Natural killer cell (primary cell): ENCODE results near the gene PTH2R. TPM values are rescaled to one million over a fixed set of nuclear protein-coding genes. Genes with fewer than 3 reads are reported as not detected.

ENCODE experiments used
- ATAC-seq, 3 donors: fragments of 150-1000 bp in 2 of 3; fragments of 200-7000 bp in 1 of 3; cut with Tn5 transposase; 1 replicate in 1 of 3; 2 replicates in 2 of 3; pipeline ENCODE4 v1.10.0; 2021; ENCODE audit warnings: mild to moderate bottlenecking in 2 of 3, moderate library complexity in 2 of 3
- DNase-seq, 2 donors: peaks; one replicate each; pipeline versions ENCODE4 v3.0.0 to v3.0.0-alpha.2; 2013 to 2021; ENCODE audit warnings: mixed read lengths in 1 of 2
- H3K27ac ChIP-seq: one replicate; pipeline ENCODE4 v1.5.1; 2013; ENCODE audit warnings: mild to moderate bottlenecking, low read length
- H3K27me3 ChIP-seq: one replicate; pipeline ENCODE4 v1.6.1; 2013; ENCODE audit warnings: low read length; ENCODE audit not compliant: control insufficient read depth, insufficient read depth
- H3K36me3 ChIP-seq: one replicate; pipeline ENCODE4 v1.6.1; 2013; ENCODE audit warnings: low read length; ENCODE audit not compliant: control insufficient read depth, insufficient read depth
- H3K4me1 ChIP-seq: one replicate; pipeline ENCODE4 v1.6.1; 2013; ENCODE audit warnings: low read length; ENCODE audit not compliant: control insufficient read depth, insufficient read depth
- H3K4me3 ChIP-seq: one replicate; pipeline ENCODE4 v1.5.1; 2013; ENCODE audit warnings: low read length
- H3K9me3 ChIP-seq: one replicate; pipeline ENCODE4 v1.6.1; 2013; ENCODE audit warnings: low read length; ENCODE audit not compliant: control insufficient read depth, insufficient read depth
- H3K27ac Mint-ChIP-seq, 2 donors: one replicate each; pipeline ENCODE4 v1.8.0; 2022; ENCODE audit warnings: mild to moderate bottlenecking in 2 of 2, mixed read lengths in 2 of 2, moderate library complexity in 1 of 2
- H3K27me3 Mint-ChIP-seq, 2 donors: one replicate each; pipeline ENCODE4 v1.8.0; 2022; ENCODE audit warnings: low read depth in 2 of 2, mixed read lengths in 2 of 2
- H3K36me3 Mint-ChIP-seq: one replicate; pipeline ENCODE4 v1.8.0; 2022; ENCODE audit warnings: mixed read lengths
- H3K4me1 Mint-ChIP-seq, 2 donors: one replicate each; pipeline ENCODE4 v1.8.0; 2022; ENCODE audit warnings: mixed read lengths in 2 of 2
- H3K4me3 Mint-ChIP-seq: one replicate; pipeline ENCODE4 v1.8.0; 2022; ENCODE audit warnings: mild to moderate bottlenecking, moderate library complexity, mixed read lengths
- H3K9me3 Mint-ChIP-seq, 2 donors: one replicate each; pipeline ENCODE4 v1.8.0; 2022; ENCODE audit warnings: mixed read lengths in 2 of 2
- WGBS: methylation state at CpG from one replicate; pipeline ENCODE4 v1.1.7; 2013; ENCODE audit warnings: missing lambda C conversion rate; ENCODE audit not compliant: insufficient coverage; 5-methylcytosine and 5-hydroxymethylcytosine counted together
- intact Hi-C: fragments of 100-400 bp; cut with micrococcal nuclease; formaldehyde crosslinking; loops from one replicate; pipeline ENCODE4 v1.14.2; 2022
- total RNA-seq, 4 donors: library from RNA; stranded (reverse); fragments of 120-200 nt in 1 of 4; gene quantifications; one replicate each; pipeline versions ENCODE4 v1.2.3 to v1.2.4, GENCODE V29; 2013 to 2022
- TF ChIP-seq, protein P1 (sequence below): fragments of 200-600 bp; IDR thresholded peaks from one replicate; pipeline ENCODE4 v1.8.0; 2022; ENCODE audit warnings: antibody characterized with exemption

Gene PTH2R
- total RNA-seq, 3 donors from 2014 or later (not counting 1 experiment from before 2014, with no cell fraction given) = 0.50 to 0.65 (median 0.61) TPM

DNA sequence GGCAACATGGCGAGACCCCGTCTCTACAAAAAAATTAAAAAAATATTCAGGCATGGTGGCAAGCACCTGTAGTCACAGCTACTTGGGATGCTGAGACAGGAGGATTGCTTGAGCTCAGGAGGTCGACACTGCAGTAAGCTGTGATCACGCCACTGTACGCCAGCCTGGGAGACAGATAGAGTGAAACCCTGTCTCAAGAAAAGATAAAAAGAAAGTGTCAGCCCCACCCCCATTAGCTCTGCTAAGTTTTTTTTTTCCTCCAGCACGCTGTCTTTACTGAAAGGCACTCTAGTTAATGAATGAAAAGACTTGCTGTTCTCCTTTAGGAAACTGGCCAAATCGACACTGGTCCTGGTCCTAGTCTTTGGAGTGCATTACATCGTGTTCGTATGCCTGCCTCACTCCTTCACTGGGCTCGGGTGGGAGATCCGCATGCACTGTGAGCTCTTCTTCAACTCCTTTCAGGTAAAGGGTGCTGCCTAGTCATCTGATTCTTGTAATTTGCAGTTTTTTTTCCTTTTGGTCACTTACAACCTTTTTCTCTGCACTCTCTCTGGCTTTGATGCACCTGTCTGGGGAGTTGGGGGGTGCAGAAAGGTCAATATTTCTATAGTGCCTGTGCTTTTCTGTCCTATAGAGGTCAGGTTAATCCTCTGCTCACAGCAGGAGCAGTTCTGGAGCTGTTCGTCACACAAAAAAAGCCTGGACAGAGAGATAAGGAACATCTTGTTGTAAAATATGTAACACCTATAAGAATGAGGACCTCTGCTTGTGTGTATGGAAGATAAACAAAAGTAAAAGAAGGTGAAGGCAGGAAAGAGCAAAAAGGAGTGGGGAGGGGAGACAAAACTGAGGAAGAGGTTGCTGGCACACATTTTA is 82.3 kb downstream of the PTH2R start:
- Histone ChIP-seq H3K9me3 (peaks cover 4% of the 10 kb centered on the region), H3K4me3 (no peak overlapping the region), H3K36me3 (no peaks in the 10 kb centered on the region), H3K27ac (no peak overlapping the region), H3K4me1 (no peaks in the 10 kb centered on the region), H3K27me3 (no peaks in the 10 kb centered on the region)
- Mint-ChIP-seq H3K36me3 (no peaks in the 10 kb centered on the region), H3K4me1 (no peaks in the 10 kb centered on the region), H3K27me3 (no peaks in the 10 kb centered on the region), H3K9me3 (no peaks in the 10 kb centered on the region), H3K27ac (no peak overlapping the region), H3K4me3 (no peak overlapping the region)
- 80% methylated on average over 12 of the region's 12 CpGs for WGBS
- no peak for ATAC-seq
- no peak for DNase-seq
- TF ChIP-seq, protein P1, sequence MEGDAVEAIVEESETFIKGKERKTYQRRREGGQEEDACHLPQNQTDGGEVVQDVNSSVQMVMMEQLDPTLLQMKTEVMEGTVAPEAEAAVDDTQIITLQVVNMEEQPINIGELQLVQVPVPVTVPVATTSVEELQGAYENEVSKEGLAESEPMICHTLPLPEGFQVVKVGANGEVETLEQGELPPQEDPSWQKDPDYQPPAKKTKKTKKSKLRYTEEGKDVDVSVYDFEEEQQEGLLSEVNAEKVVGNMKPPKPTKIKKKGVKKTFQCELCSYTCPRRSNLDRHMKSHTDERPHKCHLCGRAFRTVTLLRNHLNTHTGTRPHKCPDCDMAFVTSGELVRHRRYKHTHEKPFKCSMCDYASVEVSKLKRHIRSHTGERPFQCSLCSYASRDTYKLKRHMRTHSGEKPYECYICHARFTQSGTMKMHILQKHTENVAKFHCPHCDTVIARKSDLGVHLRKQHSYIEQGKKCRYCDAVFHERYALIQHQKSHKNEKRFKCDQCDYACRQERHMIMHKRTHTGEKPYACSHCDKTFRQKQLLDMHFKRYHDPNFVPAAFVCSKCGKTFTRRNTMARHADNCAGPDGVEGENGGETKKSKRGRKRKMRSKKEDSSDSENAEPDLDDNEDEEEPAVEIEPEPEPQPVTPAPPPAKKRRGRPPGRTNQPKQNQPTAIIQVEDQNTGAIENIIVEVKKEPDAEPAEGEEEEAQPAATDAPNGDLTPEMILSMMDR = no peak
- intact Hi-C loops = no loop called here

- intact Hi-C loops = no loop called here
- Mint-ChIP-seq H3K4me3 (no peak overlapping the region), H3K9me3 (no peaks in the 10 kb centered on the region), H3K27me3 (no peaks in the 10 kb centered on the region), H3K36me3 (no peaks in the 10 kb centered on the region), H3K27ac (no peak overlapping the region), H3K4me1 (no peaks in the 10 kb centered on the region)
- DNase-seq (no peak), ATAC-seq (no peak)
- H3K36me3 ChIP-seq = no peaks in the 10 kb centered on the region
- TF ChIP-seq, protein P1 = no peak
- H3K9me3 ChIP-seq = peaks cover 4% of the 10 kb centered on the region
- WGBS = 77% methylated on average over 2 of the region's 2 CpGs
- no peaks in the 10 kb centered on the region for H3K27me3 ChIP-seq
- H3K4me1 ChIP-seq = no peaks in the 10 kb centered on the region
- H3K4me3 ChIP-seq = no peak overlapping the region
- no peak overlapping the region for H3K27ac ChIP-seq
Measured at GRCh38 chr2:208489687-208490086, 83.1 kb downstream of the PTH2R start.

GRCh38 chr2:208490492-208490891 is 83.9 kb downstream of the PTH2R start:
- Mint-ChIP-seq H3K4me1 (no peaks in the 10 kb centered on the region), H3K9me3 (no peaks in the 10 kb centered on the region), H3K36me3 (no peaks in the 10 kb centered on the region), H3K27ac (no peak overlapping the region), H3K27me3 (no peaks in the 10 kb centered on the region), H3K4me3 (no peak overlapping the region)
- Histone ChIP-seq H3K36me3 (no peaks in the 10 kb centered on the region), H3K27me3 (no peaks in the 10 kb centered on the region), H3K4me3 (no peak overlapping the region), H3K27ac (no peak overlapping the region), H3K9me3 (peaks cover 4% of the 10 kb centered on the region), H3K4me1 (no peaks in the 10 kb centered on the region)
- TF ChIP-seq, protein P1 = no peak
- no peak for DNase-seq
- ATAC-seq = no peak
- intact Hi-C loops = no loop called here
- 71% methylated on average over 2 of the region's 2 CpGs for WGBS
